Medulla oblongata (tissue), 1 donor: ENCODE results near the gene TMBIM4.
A peak's percentile ranks its signal among the peaks of the same experiment; 100 is the strongest.
"Not testable (repeated sequence)": the region's sequence is repeated elsewhere in the genome, so short reads cannot be mapped to it uniquely, and the experiment has no call there.

Experiments used
- DNase-seq: peaks from one replicate; pipeline ENCODE4 v3.0.0-alpha.2; 2015; ENCODE audit errors: extremely low spot score

Gene TMBIM4, protein sequence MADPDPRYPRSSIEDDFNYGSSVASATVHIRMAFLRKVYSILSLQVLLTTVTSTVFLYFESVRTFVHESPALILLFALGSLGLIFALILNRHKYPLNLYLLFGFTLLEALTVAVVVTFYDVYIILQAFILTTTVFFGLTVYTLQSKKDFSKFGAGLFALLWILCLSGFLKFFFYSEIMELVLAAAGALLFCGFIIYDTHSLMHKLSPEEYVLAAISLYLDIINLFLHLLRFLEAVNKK

DNA sequence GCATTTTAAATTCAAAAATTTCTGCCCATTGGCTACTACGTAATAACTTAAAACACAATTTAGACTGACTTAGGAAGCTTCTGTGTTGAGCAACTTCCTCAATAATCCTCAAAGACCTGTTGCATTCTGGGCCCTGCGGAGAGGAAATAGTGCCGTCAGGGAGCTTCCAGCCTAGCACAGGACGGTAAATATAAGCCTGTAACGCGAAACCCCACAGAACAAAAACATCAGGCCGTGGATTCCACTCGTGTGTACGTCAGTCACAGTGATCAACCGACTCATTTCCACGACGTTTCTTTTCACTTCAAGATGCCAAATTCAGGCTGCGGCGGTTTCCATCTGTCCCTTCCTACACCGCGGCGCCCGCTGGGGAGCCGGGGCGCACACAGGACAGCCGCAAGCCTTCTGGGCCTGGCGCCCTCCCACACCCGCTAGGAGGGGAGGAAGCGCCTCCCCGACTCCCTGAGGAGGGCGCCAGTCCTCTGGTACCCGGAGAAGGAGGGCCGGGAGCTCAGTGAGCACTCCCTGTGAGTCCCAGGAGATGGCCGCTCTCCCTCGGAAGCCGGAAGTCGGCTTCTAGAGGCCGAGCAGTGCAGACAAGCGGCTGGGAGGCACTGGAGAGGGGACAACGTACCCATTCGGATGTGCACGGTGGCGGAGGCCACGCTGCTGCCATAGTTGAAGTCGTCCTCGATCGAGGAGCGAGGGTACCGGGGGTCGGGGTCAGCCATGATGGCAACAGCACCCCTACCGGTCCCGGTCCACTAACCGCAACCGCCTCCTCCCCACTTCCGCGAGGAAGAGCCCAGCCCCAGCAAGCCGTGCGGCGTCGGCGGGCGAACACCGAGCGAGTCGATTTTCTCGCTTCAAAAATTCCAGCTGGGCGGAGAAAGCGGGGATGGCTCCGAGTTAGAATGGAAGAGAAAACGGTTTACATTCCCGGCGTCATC is at the start of gene TMBIM4:
Gene TMBIM4, minus strand, starts transcription at position 776 of the 950 bp plus-strand sequence. Its CDS starts 45 bp downstream, at position 731.
- peak; percentile 91 for DNase-seq

DNA sequence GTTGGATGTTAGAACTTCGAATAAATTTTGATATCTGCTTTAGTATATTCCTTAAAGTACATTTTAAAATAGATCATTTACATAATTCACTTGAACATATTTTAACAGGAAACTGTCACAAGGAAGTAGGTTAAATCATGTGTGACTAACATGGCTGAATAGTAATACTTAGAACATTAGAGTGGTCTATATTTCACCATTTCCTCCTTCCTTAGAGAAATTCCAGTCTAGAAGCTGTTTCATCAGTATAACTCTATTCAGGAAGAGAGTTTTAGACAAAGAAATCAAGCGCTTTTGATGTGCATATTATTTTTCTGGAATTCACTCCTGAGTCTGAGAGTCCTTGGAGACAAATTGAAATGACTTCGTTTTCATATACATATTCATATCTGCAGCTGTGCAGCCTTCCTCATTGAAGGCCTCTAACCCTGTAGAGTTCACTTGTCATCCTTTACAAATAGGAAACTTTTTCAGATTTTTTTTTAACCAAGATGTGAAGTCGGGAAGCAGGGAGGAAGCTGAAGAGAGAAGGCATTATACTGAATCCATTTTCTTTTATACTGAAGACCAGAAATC is 47.6 kb upstream of the TMBIM4 start:
- no peak for DNase-seq

DNA sequence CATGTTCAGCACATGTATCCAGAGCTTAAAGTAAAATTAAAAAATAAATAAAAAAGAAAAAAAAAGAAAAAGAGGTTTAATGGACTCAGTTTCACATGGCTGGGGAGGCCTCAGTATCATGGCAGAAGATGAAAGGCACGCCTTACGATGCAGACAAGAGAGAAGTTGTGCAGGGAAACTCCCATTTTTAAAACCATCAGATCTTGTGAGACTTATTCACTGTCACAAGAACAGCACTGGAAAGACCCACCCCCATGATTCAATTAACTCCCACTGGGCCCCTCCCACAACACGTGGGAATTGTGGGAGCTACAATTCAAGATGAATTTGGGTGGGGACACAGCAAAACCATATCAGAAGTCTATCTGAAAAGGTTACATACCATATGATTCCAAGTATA is 43.2 kb upstream of the TMBIM4 start:
- DNase-seq = not testable (repeated sequence)

DNA sequence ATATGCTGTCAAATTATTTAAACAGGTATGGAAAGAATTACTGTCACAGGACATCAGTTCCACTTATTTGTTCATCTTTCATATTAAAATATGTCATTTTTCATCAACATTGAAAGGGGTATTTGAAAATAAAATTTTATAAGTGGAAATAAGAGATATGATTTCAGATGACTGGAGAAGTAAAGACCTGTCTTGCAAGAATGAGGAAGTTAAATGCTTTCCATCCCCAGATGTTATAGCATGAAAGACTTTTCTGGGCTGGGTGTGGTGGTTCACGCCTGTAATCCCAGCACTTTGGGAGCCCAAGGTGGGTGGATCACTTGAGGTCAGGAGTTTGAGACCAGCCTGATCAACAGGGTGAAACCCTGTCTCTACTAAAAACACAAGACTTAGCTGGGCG is 41.8 kb upstream of the TMBIM4 start:
- DNase-seq = not testable (repeated sequence)

DNA sequence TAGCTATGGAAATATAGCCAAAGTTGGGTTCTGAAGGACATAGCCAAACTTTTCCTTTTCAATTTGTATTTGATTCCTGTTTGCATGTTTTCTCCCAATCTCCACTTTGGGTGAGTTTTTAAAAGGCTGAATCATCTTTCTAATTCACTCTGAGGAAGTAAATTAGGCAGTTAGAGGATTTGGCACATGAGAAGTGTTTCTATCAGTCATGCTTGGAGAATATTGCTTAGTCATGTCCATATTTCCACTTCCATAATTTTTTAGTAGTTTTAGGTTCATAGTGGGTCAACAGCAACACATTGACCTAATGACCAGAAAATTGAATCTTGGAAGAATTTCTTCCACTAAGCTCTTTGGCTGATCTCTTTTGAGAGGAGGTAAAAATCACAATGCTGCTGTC is 41.0 kb upstream of the TMBIM4 start:
- no peak for DNase-seq

DNA sequence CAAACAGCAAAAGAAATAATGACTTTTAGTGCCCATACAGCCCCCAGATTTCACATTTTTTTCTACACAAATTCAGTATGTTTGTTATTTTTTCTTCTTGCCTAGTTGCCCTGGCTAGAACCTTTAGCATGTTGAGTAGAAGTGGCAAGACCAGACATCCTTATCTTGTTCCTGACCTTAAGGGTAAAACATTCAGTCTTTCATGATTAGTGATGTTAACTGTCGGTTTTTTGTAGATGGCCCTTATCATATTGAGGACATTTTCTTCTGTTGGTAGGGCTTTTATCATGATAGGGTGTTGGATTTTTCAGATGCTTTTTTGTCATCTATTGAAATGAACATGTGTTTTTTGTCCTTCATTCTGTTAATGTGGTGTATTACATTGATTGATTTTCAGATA is 36.3 kb upstream of the TMBIM4 start:
- DNase-seq = no peak

DNA sequence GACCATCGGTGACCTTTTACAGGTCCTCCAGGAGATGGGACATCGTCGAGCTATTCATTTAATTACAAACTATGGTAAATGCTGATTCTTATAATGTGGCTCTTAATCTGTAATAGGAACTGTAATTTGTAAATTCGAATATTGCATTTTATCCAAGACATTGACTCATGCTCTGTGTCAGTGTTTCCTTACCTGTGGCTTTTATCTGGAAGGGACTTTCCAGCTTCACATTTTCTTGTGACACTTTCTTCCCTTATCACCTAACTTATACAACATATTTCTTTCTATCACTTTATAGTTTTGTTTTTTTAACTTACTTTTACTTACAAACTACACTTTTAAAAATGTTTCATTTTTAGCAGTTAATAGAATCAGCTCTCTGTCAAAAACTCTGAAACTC is 34.0 kb upstream of the TMBIM4 start:
- no peak for DNase-seq

DNA sequence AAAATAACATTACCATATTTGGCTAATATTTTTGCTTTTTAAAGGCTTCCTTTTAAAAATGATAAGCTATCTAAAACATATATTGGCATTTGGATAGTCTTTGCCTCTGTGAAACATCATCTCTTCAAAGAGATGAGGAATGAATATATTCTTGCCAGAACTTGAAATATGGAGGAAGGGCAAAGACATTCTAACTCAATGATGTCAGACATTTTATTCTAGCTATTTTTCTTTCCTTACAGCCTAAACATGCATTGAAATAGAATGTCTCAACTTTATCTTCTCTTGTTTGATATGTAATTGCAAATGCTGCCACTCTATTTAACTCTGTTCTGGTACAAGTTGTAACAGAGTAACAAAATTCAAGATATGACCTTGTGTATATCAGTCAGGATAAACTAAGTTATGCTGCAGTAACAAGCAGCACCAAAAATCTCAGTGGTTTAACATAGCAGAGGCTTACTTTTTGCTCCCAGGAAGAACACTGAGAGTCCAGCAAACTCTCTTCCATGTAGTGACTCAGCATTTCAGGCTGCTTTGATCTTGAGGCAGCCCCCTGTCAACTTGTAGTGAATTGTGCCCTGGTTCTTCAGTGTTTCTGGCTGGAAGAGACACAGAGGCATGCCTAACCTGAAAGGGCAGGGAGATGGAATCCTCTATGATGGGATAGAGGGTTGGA is 30.2 kb upstream of the TMBIM4 start:
- DNase-seq = no peak

DNA sequence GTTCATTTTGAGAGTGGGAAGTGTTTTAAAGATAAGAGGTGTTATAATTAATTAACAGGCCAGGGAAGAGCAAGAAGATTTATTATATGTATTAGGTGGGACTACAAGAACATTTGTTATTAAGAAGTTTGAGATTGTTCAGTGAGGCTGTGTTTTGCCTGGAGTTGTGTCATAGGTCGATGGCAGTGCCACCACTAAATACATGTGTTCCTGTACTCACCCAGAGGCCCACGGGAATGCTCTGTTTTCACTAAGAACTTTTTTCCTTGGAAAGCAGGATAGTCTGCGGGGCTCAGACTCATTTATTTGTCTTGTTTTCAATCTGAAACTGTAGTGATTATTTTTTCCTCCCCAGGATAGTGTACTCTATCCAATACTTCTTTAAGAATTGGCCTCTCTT is 29.3 kb upstream of the TMBIM4 start:
- DNase-seq = no peak

DNA sequence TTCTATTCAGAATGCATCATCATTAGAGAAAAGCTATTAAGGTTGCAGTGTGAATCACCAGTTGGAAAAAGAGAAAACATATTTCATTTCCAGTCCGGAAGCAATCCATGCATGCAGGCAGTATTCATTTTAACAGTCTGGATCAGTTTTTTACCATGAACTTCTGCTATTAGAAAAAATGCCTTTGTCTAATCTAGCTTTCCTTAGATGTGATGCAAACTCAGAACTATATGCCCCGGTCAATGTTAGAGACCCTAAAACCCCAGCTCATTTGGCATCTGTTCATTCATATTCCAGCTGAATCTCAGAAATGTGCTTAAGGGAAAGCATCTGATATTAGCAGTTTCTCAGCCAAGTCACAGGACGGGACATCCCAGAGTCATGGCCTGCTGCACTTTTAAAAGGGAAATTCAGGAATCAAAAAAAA is 27.7 kb upstream of the TMBIM4 start:
- no peak for DNase-seq

DNA sequence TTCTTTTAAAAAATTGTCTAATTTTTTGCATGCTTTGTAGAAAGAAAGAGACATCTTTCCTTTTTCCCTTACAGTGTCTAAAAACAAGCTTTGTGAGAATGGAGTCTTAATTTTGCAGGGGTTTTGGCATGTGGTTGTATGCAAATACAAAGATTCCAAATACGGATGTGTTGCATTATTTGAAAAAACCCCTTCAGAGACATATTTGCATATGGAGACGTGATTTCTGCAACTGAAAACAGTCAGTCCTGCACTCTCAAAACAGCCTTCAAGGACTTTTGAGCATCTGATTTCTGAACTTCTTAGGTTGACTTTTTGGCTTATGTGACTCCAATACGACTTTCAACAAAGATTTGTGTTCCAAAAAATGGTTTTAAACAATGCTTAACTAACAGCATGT is 27.0 kb upstream of the TMBIM4 start:
- DNase-seq = no peak

DNA sequence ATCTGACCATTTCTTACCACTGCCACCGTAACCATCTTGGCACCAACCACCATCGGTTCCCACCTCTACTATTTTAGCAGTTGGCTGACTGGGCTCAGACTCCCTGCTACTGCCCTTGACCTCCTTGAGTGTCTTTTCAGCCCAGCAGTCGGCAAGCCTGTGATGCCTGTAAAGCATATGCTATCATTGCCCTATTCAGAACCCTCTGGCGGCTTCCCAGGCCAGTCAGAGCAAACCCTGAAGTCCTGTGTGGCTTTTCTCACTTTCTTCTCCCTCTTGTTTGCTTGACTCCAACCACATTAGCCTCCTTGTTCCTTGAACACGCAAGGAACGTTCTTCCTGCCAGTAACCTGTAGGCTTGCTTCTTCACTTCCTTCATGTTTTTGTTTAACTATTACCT is 25.4 kb upstream of the TMBIM4 start:
- DNase-seq = no peak

DNA sequence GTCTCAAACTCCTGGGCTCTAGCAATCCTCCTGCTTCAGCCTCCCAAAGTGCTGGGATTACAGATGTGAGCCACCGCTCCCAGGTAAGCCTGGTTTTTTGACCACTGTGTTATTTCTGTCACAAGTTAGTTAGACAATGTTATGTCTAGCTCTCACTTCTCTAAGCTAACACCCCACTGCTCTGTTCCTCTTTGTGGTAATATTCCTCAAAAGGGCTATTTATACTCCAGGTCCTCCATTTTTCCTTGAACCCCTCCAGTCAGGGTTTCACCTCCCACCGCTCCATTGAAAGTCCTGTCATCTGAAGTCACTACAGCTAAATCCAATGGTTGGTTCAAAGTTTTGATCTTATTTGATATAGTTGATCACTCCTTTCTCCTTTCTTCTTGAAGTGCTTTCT is 24.3 kb upstream of the TMBIM4 start:
- no peak for DNase-seq

DNA sequence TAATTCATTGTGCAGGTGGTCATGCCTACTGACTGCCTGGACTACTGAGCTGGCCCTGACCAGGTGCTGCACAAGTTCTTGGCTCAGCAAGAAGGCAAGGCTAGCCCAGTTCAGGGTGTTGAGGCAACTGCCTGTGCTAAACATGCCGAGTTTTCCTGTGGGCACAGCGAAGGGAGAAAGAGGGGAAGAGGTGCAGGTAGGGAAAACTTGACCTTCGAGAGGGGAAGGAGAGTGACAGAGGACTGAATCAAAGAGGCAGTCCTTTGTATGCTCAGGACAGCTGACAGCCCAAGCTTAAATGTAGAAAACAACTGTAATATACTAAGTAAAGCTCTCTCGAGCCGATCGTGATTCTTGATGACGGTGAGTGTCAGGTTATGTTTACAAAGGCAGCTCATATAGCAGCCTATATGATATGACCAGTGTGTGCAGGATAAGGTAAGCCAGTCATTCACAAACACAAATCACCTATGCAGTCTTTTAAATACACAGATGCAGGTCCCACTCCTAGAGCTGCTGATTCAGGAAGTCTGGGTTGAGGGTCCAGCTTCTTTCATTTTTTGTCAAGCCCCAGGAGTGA is 21.8 kb upstream of the TMBIM4 start:
- no peak for DNase-seq

DNA sequence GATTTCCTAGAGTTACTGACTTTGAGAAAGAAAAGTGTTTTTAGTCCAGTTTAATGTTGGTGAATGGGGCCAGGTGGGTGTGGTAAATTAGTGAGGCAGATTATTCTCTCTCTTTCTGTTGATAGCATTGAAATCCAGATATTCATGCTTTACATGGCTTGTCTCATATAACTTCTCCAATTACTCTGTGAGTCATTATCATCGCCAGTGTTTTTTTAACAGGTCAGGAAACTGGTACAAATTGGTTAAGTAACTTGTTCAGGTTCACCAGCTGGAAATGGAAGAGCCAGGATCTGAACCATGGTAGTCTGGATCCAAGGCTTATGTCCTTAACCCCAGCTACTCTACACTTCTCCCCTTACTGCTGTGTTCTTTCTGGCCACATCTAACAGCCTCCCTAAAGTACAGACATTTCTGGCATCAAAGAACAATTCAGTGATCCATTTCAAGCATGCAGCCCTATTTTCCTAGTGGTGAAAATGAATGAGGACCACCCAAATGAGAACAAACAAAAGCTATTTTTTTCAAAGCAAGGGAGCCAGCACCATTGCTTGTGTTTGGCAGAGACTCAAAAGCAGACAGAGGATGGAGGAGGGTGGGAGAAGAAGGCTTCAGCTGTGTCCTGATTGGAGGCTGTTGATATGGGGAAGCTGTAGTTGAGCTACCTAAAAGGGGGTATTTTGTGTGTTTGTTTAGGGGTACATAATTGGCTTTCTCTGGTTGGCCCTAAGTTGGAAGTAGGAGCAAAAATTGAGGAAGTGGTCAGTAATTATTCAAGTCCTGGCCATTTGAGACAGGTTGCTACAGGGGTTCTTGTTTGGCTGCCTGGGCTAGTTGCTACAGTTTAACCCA is 20.9 kb upstream of the TMBIM4 start:
- DNase-seq = peak; percentile 13

DNA sequence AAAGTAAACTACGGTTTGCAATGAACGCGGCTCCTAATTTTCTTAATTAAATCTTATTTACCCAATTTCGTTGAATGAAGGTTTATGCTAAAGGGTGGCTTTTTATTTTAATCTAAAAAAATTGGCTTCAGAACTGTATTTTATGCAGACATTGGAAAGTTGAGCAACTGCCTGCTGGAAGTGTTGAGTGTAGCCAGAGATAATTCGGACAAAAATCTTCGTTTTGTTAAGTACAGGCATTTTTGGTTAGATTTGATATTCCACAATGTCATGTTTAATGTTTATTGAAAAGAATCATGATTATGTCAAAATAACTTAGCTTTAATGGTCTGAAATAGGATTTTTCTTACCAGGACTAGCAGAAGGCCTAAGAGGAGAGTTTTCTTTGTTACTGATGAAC is 20.1 kb upstream of the TMBIM4 start:
- DNase-seq = no peak

DNA sequence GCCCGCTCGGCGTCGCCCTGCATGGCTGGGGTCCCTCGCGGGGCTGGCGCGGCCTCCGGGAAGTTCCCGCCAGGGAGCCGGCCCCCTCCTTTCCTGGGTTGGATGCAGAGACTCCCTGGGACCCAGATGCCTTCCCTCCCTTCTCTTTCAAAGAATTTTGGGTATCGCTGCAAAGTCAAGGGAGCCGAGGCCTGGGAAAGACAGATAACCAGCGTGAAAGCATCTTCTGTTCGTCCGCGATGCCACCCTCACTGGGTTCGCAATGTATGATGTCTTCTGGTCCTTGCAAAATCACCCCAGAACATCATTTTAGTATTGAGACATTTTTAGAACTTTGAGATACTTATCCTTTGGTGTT is 19.7 kb upstream of the TMBIM4 start:
- DNase-seq = no peak

DNA sequence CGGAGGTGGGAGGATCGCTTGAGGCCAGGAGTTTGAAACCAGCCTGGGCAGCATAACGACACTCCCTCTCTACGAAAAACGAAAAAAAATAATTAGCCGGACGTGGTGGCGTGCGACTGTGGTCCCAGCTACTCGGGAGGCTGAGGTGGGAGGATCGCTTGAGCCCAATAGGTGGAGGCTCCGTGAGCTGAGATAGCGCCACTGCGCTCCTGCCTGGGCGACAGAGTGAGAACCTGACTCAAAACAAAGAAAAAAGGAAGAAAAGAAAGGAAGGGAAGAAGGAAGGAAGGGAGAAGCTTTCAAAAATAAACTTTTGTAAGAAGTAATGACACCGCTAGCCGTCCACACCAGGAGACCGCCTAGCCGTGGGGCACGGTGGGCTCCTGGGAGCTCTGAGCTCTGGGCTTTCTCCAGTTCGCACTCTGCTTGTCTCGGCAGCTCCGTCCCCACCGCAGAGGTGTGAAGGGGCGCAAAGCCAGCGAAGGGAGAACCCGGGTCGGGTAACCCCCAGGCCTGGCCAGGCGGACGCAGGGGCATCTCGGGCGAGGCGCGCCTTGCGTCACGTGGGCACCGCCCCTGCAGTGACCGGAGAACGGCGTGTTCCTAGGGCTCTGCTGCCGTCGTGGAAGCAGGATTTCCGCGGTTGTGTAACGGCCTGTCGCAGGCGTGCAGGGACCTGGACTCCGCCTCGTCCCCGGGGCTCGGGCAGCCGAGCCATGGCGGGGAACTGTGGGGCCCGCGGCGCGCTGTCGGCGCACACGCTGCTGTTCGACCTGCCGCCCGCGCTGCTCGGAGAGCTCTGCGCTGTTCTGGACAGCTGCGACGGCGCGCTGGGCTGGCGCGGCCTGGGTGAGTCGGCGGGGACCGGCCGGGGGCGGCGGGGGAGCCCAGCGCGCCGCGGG is 19.0 kb upstream of the TMBIM4 start, which contains the start of gene IRAK3:
Gene IRAK3, plus strand, starts transcription at position 631 of the 902 bp plus-strand sequence. Its CDS starts 86 bp downstream, at position 717.
- DNase-seq = peak; percentile 41

DNA sequence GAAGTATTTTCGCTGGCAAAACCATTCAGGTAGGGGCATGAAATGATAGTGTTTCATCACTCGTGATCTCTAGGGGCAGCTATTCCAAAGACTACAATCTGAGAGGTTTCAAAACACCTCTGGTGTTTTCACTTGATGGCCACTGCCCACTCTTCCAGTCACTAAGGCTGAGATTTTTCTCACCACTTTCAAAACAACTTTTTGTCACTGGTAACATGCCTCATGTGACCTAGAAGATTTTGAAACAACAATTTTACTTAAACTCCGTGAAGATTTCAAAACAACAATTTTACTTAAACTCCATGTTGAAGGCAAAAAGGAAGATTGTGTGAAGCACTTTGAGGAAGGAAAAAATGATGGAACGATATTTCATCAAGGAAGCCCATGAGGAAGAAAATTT is 18.0 kb upstream of the TMBIM4 start:
- no peak for DNase-seq

DNA sequence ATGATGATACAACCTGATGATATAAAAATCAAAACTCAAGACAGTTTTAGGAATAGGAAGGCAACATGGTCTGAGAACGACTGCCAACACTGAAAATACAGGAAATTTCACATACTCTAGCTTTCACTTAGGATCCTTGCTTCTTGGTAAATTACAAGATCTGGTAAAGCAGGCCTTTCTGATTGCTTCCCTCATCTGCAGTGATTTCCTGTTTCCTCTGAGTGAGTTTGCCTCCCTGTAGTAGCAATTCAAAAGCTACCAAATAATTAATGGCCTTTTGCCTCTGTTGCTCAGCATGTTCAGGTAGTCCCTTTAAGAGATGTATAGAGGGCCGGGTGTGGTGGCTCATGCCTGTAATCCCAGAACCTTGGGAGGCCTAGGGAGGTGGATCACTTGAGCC is 17.2 kb upstream of the TMBIM4 start:
- no peak for DNase-seq
